Lower leg skin (tissue), 4 donors: Measurements from ENCODE around the gene CIAO3. TPM values are rescaled to one million over a fixed set of nuclear protein-coding genes. Genes with fewer than 3 reads are reported as not detected.

Experiments
- DNase-seq, 2 donors: peaks; one replicate each; pipeline ENCODE4 v3.0.0-alpha.2; 2019; ENCODE audit warnings: low spot score in 2 of 2
- H3K4me3 ChIP-seq: fragments of 200-600 bp; sonication (generic); 2 replicates; pipeline ENCODE4 v1.5.1; 2017; ENCODE audit warnings: mild to moderate bottlenecking, low read depth; ENCODE audit not compliant: poor library complexity, severe bottlenecking
- POLR2A ChIP-seq, 2 donors: fragments of 450-650 bp; IDR thresholded peaks; one replicate each; pipeline ENCODE4 v1.6.1; 2016 to 2017; ENCODE audit warnings: antibody characterized with exemption in 2 of 2, mild to moderate bottlenecking in 1 of 2, moderate library complexity in 1 of 2
- WGBS, 2 donors: methylation state at CpG; one replicate each; pipeline ENCODE4 v1.1.5; 2018; 5-methylcytosine and 5-hydroxymethylcytosine counted together
- intact Hi-C: fragments of 100-400 bp; cut with DNase I; formaldehyde crosslinking; loops from one replicate; pipeline ENCODE4 v1.15.0; 2023; ENCODE audit warnings: low total_unique reads
- total RNA-seq, 4 donors: library from RNA; depleted of rRNA; stranded (reverse); fragments of >200 nt; gene quantifications; one replicate each; pipeline ENCODE4 v1.1.0, GENCODE V29; 2016
- TF ChIP-seq, protein P1 (sequence below), 3 donors: fragments of 450-650 bp; IDR thresholded peaks; one replicate each; pipeline ENCODE4 v1.5.1; 2016; ENCODE audit warnings: antibody characterized with exemption in 3 of 3, mild to moderate bottlenecking in 3 of 3, moderate library complexity in 2 of 3

Gene CIAO3
- total RNA-seq, 4 donors from 2014 or later = 34.7 to 75.8 (median 42.2) TPM

DNA sequence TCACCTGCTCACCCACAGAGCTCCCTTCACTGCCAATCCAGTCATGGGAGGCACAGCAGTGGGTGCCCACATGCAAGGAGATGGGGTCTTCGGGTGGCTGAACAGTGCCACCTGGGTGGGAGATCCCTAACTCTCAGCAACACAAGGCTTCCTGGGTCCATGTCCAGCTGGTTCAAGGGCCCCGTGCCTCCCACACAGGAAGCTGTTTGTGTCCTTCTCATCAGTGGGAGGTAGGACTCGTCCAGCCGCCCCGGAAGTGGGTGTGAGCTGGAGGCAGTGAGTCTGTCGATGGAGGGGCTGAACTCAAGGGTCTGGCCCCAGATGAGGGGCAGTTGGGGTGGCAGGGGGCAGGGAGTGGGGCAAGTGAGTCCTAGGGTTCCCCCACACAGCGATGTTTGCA, 36.8 kb downstream of the CIAO3 start:
- TF ChIP-seq, protein P1, sequence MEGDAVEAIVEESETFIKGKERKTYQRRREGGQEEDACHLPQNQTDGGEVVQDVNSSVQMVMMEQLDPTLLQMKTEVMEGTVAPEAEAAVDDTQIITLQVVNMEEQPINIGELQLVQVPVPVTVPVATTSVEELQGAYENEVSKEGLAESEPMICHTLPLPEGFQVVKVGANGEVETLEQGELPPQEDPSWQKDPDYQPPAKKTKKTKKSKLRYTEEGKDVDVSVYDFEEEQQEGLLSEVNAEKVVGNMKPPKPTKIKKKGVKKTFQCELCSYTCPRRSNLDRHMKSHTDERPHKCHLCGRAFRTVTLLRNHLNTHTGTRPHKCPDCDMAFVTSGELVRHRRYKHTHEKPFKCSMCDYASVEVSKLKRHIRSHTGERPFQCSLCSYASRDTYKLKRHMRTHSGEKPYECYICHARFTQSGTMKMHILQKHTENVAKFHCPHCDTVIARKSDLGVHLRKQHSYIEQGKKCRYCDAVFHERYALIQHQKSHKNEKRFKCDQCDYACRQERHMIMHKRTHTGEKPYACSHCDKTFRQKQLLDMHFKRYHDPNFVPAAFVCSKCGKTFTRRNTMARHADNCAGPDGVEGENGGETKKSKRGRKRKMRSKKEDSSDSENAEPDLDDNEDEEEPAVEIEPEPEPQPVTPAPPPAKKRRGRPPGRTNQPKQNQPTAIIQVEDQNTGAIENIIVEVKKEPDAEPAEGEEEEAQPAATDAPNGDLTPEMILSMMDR (IDR thresholded peaks at IDR 0.05) = no peak
- TF ChIP-seq POLR2A (IDR thresholded peaks at IDR 0.05) = no peak
- intact Hi-C loops = no loop called here
- H3K4me3 ChIP-seq = no peak overlapping the region
- no peak for DNase-seq
- WGBS, 2 donors = 60 to 88% methylated on average over 6 to 7 of the region's 7 CpGs

- TF ChIP-seq POLR2A (IDR thresholded peaks at IDR 0.05) = no peak
- TF ChIP-seq, protein P1 (IDR thresholded peaks at IDR 0.05) = no peak
- no peak for DNase-seq
- 71 to 84% methylated on average over 9 to 12 of the region's 12 CpGs for WGBS, 2 donors
- H3K4me3 ChIP-seq = no peak overlapping the region
- intact Hi-C loops = no loop called here
These were observed 37.4 kb downstream of the CIAO3 start for GRCh38 chr16:703406-703805.

DNA sequence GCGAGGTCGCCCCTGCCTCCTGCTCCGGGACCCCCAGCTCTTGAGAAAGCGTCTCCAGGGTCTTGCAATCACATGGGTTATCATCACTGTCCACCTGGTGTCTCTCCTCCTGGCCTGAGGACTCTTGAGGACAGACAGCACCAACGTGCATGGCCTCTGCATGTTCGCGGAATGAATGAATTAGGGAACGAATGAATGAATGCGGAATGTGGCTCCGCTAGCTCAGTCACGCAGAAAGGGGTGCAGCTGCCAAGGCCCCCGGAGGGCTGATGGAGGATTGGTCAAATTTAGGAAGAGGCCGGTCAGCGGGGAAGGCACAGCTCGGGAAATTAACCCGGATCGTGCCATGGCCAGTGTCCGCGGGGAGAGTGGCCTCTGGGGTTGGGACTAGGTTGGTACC, 38.5 kb downstream of the CIAO3 start:
- WGBS, 2 donors = 82% methylated on average over 19 of the region's 19 CpGs
- TF ChIP-seq, protein P1 (IDR thresholded peaks at IDR 0.05) = no peak
- no peak for TF ChIP-seq POLR2A (IDR thresholded peaks at IDR 0.05)
- no peak for DNase-seq
- no peak overlapping the region for H3K4me3 ChIP-seq
- intact Hi-C loops = no loop called here

- no peak for DNase-seq
- intact Hi-C loops = no loop called here
- H3K4me3 ChIP-seq = no peak overlapping the region
- WGBS, 2 donors = 6 to 12% methylated on average over 33 to 50 of the region's 76 CpGs
- no peak for TF ChIP-seq POLR2A (IDR thresholded peaks at IDR 0.05)
- TF ChIP-seq, protein P1 (IDR thresholded peaks at IDR 0.05) = no peak
These were observed 39.9 kb downstream of the CIAO3 start for GRCh38 chr16:700684-701584.

DNA sequence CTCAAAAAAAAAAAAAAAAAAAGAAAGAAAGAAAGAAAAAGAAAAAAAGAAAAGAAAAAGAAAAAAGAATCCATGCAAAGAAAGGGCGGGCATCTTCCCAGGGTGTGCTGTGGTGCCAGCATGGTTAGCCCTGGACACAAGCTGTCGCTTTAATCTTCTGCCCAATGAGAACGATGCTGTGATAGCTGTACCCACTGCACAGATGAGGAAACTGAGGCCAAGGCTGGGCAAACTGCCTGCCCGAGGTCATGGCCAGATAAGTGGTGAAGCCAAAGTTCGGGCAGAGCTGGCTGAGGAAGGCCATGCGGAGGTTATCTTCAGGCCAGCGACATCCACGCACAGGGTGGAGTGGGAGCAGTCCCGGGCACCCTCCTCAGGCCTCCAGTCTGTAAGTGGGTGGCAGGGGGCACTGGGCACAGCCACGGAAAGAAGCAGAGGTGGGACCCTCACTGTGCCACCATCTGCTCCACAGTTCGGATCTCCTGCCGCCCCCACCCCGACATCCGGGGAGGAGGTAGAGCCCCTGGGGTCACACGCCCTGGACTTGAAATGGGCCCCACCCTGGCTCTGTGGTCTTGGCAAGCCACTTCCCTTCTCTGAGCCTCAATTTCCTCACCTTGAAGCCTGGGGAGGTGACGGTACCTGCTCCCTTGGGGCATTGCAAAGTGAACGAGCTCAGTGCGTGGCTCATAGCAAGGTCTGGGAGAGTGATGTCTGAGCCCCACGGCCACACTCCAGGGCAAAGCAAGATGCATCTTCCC, 41.7 kb downstream of the CIAO3 start:
- no peak for DNase-seq
- intact Hi-C loops = no loop called here
- TF ChIP-seq, protein P1 (IDR thresholded peaks at IDR 0.05) = no peak
- TF ChIP-seq POLR2A (IDR thresholded peaks at IDR 0.05) = no peak
- 68 to 70% methylated on average over 19 of the region's 19 CpGs for WGBS, 2 donors
- H3K4me3 ChIP-seq = no peak overlapping the region
